Measurements from ENCODE around the gene NBEA.

DNA sequence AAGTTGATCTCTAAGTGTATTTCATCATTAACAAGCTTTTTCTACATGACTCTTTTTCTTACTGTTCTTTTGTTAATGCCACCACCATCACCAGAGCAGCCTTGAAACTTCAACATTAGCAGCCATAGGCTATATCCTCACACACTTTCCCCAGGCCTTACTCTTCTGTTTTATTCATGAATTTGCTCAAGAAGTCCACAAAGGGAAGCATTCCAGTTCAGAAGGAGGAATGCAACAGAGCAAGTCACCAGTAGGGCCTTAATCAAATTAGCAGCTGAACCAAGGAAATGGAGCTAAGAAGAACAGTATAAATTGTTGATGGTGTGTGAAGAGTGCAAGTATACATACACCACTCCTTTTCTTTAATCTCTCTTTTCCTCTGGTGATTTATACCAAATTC, 223.1 kb downstream of the NBEA start:
- TF ChIP-seq CREB1 (IDR thresholded peaks at IDR 0.05; ENCODE audit: low read depth) (no peak), NFIC (IDR thresholded peaks at IDR 0.05) (no peak), CEBPB (IDR thresholded peaks at IDR 0.05) (no peak), TAF1 (IDR thresholded peaks at IDR 0.05; ENCODE audit: low read depth) (no peak), YY1 (IDR thresholded peaks at IDR 0.05; ENCODE audit: low read depth) (no peak), TCF12 (IDR thresholded peaks at IDR 0.05; ENCODE audit: low read depth) (no peak)
- TF ChIP-seq, protein P1, sequence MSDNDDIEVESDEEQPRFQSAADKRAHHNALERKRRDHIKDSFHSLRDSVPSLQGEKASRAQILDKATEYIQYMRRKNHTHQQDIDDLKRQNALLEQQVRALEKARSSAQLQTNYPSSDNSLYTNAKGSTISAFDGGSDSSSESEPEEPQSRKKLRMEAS (IDR thresholded peaks at IDR 0.05), result no peak
- TF ChIP-seq, protein P2, sequence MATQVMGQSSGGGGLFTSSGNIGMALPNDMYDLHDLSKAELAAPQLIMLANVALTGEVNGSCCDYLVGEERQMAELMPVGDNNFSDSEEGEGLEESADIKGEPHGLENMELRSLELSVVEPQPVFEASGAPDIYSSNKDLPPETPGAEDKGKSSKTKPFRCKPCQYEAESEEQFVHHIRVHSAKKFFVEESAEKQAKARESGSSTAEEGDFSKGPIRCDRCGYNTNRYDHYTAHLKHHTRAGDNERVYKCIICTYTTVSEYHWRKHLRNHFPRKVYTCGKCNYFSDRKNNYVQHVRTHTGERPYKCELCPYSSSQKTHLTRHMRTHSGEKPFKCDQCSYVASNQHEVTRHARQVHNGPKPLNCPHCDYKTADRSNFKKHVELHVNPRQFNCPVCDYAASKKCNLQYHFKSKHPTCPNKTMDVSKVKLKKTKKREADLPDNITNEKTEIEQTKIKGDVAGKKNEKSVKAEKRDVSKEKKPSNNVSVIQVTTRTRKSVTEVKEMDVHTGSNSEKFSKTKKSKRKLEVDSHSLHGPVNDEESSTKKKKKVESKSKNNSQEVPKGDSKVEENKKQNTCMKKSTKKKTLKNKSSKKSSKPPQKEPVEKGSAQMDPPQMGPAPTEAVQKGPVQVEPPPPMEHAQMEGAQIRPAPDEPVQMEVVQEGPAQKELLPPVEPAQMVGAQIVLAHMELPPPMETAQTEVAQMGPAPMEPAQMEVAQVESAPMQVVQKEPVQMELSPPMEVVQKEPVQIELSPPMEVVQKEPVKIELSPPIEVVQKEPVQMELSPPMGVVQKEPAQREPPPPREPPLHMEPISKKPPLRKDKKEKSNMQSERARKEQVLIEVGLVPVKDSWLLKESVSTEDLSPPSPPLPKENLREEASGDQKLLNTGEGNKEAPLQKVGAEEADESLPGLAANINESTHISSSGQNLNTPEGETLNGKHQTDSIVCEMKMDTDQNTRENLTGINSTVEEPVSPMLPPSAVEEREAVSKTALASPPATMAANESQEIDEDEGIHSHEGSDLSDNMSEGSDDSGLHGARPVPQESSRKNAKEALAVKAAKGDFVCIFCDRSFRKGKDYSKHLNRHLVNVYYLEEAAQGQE (IDR thresholded peaks at IDR 0.05; ENCODE audit: low read depth), result no peak

Measured in Ishikawa (cell line).